Lung (tissue), 12 donors: ENCODE results near the gene NPAS3. TPM values are rescaled to one million over a fixed set of nuclear protein-coding genes. Genes with fewer than 3 reads are reported as not detected.
A peak's percentile ranks its signal among the peaks of the same experiment; 100 is the strongest.

ENCODE experiments used
- ATAC-seq: fragments of 200-7000 bp; cut with Tn5 transposase; one replicate; pipeline ENCODE4 v1.9.1; 2020; ENCODE audit warnings: moderate number of reproducible peaks; ENCODE audit not compliant: insufficient read depth, low FRiP score
- DNase-seq, 3 donors: peaks; one replicate each; pipeline ENCODE4 v3.0.0-alpha.2; 2013 to 2017
- H3K27ac ChIP-seq, 2 donors: one replicate each; pipeline ENCODE4 v1.5.1; 2013; ENCODE audit warnings: mild to moderate bottlenecking in 2 of 2, moderate library complexity in 2 of 2, control low read depth in 1 of 2, inconsistent platforms in 1 of 2, low read depth in 1 of 2, low read length in 1 of 2
- H3K27me3 ChIP-seq, 3 donors: one replicate each; pipeline ENCODE4 v1.5.1; 2013; ENCODE audit warnings: low read length in 2 of 3; ENCODE audit not compliant: control insufficient read depth in 3 of 3, insufficient read depth in 3 of 3
- H3K36me3 ChIP-seq, 4 donors: one replicate each; pipeline ENCODE4 v1.5.1; 2013; ENCODE audit warnings: low read length in 4 of 4, mild to moderate bottlenecking in 1 of 4, moderate library complexity in 1 of 4; ENCODE audit not compliant: control insufficient read depth in 4 of 4, insufficient read depth in 4 of 4
- H3K4me1 ChIP-seq, 5 donors: one replicate each; pipeline ENCODE4 v1.5.1; 2013; ENCODE audit warnings: low read length in 5 of 5, mild to moderate bottlenecking in 2 of 5, moderate library complexity in 1 of 5; ENCODE audit not compliant: control insufficient read depth in 5 of 5, insufficient read depth in 5 of 5
- H3K4me3 ChIP-seq: one replicate; pipeline ENCODE4 v1.5.1; 2013; ENCODE audit warnings: mild to moderate bottlenecking, control low read depth, moderate library complexity
- H3K9ac ChIP-seq, 2 donors: one replicate each; pipeline ENCODE4 v1.5.1; 2013; ENCODE audit warnings: low read length in 2 of 2, control low read depth in 1 of 2; ENCODE audit not compliant: insufficient read depth in 1 of 2
- H3K9me3 ChIP-seq, 4 donors: one replicate each; pipeline ENCODE4 v1.5.1; 2013; ENCODE audit warnings: low read length in 3 of 4, mild to moderate bottlenecking in 1 of 4, moderate library complexity in 1 of 4; ENCODE audit not compliant: control insufficient read depth in 4 of 4, insufficient read depth in 3 of 4
- WGBS, 2 donors: extraction: QIAGEN DNeasy Blood & Tissue Kit; methylation state at CpG; one replicate each; pipeline ENCODE4 v1.1.7; 2013; 5-methylcytosine and 5-hydroxymethylcytosine counted together
- polyA plus RNA-seq, 2 donors: library from polyadenylated mRNA; stranded (reverse); fragments of 200-250 nt; gene quantifications; one replicate each; pipeline ENCODE4 v1.2.1, GENCODE V29; 2013
- total RNA-seq, 2 donors: library from RNA; depleted of rRNA in 1 of 2; stranded (reverse); fragments of >200 nt in 1 of 2; gene quantifications; one replicate each; pipeline ENCODE4 v1.2.1, GENCODE V29; 2014 to 2021
- TF ChIP-seq, protein P1 (sequence below): IDR thresholded peaks from 2 replicates; pipeline ENCODE4 v1.5.1; 2012; ENCODE audit warnings: mild to moderate bottlenecking; ENCODE audit errors: control extremely low read depth, extremely low read depth
- donor health status: control.
- donor health status: control.
- donor health status: Bipolar disorder and iron deficiency.
- donor health status: healthy.
- donor health status: DM: yes; HTN: yes; CAD: no.

Gene NPAS3
- total and polyA plus RNA-seq, 4 donors = 0.13 to 0.48 (median 0.33) TPM

DNA sequence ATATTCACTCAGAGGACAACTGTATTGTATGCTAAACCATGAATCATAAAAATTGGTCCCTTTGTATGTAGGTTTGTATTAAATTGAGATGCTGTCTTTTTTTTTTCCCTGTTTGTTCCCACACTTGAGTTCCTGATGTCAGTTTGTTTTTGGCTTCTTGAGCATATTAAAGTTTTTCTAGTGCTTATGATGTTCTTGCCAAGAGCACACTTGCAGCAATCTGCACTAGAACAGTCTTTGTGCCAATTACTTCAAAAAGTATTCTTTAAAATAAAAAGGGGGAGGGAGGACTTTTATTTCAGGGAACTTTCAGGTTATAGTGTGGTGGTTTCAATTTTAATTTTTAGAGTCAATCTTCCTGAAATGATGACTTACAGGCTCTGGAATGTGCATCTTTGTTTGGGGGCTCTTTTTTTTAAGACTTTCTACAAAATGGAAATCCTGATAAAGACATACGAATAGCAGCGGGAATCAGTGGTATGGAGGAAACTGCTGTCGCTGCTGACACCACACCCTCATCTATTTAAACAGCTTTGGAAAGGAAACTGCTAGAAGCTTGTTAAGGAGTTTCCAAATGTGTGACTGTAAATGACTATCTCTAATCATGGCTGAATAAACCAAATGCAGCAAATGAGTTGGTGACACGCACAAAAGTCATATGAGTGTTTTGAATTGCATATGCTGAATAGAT lies 823.6 kb downstream of the NPAS3 start:
- no peak overlapping the region for H3K4me3 ChIP-seq
- peak overlapping the region in 1 of 2 donors; percentile 3 for H3K27ac ChIP-seq
- ATAC-seq = no peak
- 33 to 39% methylated on average over 4 of the region's 4 CpGs for WGBS, 2 donors
- no peak overlapping the region for H3K9ac ChIP-seq
- no peaks in the 10 kb centered on the region for H3K36me3 ChIP-seq
- TF ChIP-seq, protein P1, sequence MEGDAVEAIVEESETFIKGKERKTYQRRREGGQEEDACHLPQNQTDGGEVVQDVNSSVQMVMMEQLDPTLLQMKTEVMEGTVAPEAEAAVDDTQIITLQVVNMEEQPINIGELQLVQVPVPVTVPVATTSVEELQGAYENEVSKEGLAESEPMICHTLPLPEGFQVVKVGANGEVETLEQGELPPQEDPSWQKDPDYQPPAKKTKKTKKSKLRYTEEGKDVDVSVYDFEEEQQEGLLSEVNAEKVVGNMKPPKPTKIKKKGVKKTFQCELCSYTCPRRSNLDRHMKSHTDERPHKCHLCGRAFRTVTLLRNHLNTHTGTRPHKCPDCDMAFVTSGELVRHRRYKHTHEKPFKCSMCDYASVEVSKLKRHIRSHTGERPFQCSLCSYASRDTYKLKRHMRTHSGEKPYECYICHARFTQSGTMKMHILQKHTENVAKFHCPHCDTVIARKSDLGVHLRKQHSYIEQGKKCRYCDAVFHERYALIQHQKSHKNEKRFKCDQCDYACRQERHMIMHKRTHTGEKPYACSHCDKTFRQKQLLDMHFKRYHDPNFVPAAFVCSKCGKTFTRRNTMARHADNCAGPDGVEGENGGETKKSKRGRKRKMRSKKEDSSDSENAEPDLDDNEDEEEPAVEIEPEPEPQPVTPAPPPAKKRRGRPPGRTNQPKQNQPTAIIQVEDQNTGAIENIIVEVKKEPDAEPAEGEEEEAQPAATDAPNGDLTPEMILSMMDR = no peak
- no peaks in the 10 kb centered on the region for H3K9me3 ChIP-seq
- H3K4me1 ChIP-seq = peaks cover 0 to 19% (median 1%) of the 10 kb centered on the region in 5 donors
- peaks cover 0 to 2% (median 0%) of the 10 kb centered on the region in 3 donors for H3K27me3 ChIP-seq
- DNase-seq = peak in 2 of 3 donors; percentile 55 to 63

GRCh38 chr14:33764876-33765650 lies 826.4 kb downstream of the NPAS3 start:
- no peaks in the 10 kb centered on the region for H3K27me3 ChIP-seq
- peaks cover 0 to 19% (median 2%) of the 10 kb centered on the region in 5 donors for H3K4me1 ChIP-seq
- 29 to 35% methylated on average over 6 of the region's 6 CpGs for WGBS, 2 donors
- TF ChIP-seq, protein P1 = no peak
- H3K36me3 ChIP-seq = no peaks in the 10 kb centered on the region
- H3K27ac ChIP-seq = no peak overlapping the region
- no peak overlapping the region for H3K4me3 ChIP-seq
- ATAC-seq = no peak
- H3K9me3 ChIP-seq = no peaks in the 10 kb centered on the region
- no peak overlapping the region for H3K9ac ChIP-seq
- DNase-seq = peak; percentile 76 to 81 (median 78)

DNA sequence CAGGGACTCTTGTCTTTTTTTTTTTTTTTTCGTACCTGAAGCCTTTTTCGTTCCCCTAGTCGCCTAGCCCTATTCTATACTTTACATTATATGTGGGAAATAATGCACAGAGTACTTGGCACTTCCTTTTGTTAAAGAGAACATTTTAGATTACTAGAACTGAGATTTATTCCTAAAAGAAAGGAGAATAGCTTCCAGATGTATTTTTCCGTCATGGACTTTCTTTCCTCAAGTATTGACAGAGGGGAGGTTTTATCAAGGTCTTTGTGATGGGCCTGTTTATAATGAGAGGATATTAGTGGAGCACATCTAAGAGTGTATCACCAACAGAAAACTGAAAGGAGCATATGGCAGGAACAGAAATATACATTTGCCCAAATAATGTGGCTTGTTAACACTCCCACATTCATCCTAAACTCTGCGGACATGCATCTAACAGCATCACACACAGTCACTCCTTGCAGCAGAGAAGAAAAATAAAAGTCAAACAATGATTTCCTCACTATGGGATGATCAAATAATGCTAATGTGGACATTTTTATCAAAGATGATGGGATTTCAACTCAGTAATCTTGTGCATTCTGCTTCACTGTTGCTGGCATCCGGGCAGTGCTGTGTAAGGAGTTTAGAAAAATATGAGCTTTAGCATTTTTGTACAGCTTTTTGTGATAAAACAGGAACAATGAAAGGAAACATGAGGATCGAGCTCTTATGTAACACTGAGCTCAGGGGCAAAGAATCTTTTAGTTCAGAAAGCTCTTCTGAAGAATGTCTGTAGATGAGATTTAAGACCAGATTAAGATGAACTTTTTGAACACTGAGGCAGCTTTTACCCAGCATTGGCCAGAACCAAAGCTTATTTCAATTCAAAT lies 829.1 kb downstream of the NPAS3 start:
- Histone ChIP-seq H3K4me1 (peaks cover 0 to 15% (median 1%) of the 10 kb centered on the region in 5 donors), H3K9ac (no peak overlapping the region), H3K36me3 (no peaks in the 10 kb centered on the region), H3K27me3 (no peaks in the 10 kb centered on the region), H3K4me3 (no peak overlapping the region), H3K9me3 (no peaks in the 10 kb centered on the region), H3K27ac (no peak overlapping the region)
- 77 to 80% methylated on average over 7 of the region's 7 CpGs for WGBS, 2 donors
- TF ChIP-seq, protein P1 = no peak
- ATAC-seq (no peak), DNase-seq (peak in 1 of 3 donors; percentile 11)
